ENCODE measurements around the gene TRIM31.

GRCh38 chr6:30112402-30112994 is 392 bp downstream of the TRIM31 start:
- TF ChIP-seq REST (IDR thresholded peaks at IDR 0.05; ENCODE audit: low read depth, low read length), result no peak
- no peak for TF ChIP-seq RCOR1 (IDR thresholded peaks at IDR 0.05; ENCODE audit: low read length)
- TF ChIP-seq CTCF (IDR thresholded peaks at IDR 0.05), result no peak
- TF ChIP-seq POLR2AphosphoS5 (IDR thresholded peaks at IDR 0.05; ENCODE audit: low read depth, low read length), result no peak
- TF ChIP-seq EP300 (IDR thresholded peaks at IDR 0.05; ENCODE audit: borderline replicate concordance in 1 of 2, low read depth in 1 of 2, low read length in 1 of 2), result no peak
- no peak for TF ChIP-seq MAX (IDR thresholded peaks at IDR 0.05; ENCODE audit: low read depth)
- no peak for TF ChIP-seq USF2 (IDR thresholded peaks at IDR 0.05; ENCODE audit: borderline replicate concordance, low read depth, low read length)
